Astrocyte of the cerebellum (primary cell): ENCODE measurements around the gene MYL5.

Experiments used
- DNase-seq: peaks from one replicate; pipeline ENCODE4 v3.0.0-alpha.2; 2011; ENCODE audit warnings: low read depth
- H3K4me3 ChIP-seq: 2 replicates; pipeline ENCODE4 v1.5.1; 2011; ENCODE audit warnings: mild to moderate bottlenecking, low read depth, low read length, moderate library complexity
- CTCF ChIP-seq: IDR thresholded peaks from 2 replicates; pipeline ENCODE4 v1.5.1; 2012; ENCODE audit warnings: low read length, low read depth, moderate library complexity, mild to moderate bottlenecking; ENCODE audit errors: missing control alignments
- in situ Hi-C: cut with HindIII; loops from 2 replicates; pipeline ENCODE4 v1.10.0; 2017; ENCODE audit warnings: low sequenced_read_pairs

The MYL5 gene

DNA sequence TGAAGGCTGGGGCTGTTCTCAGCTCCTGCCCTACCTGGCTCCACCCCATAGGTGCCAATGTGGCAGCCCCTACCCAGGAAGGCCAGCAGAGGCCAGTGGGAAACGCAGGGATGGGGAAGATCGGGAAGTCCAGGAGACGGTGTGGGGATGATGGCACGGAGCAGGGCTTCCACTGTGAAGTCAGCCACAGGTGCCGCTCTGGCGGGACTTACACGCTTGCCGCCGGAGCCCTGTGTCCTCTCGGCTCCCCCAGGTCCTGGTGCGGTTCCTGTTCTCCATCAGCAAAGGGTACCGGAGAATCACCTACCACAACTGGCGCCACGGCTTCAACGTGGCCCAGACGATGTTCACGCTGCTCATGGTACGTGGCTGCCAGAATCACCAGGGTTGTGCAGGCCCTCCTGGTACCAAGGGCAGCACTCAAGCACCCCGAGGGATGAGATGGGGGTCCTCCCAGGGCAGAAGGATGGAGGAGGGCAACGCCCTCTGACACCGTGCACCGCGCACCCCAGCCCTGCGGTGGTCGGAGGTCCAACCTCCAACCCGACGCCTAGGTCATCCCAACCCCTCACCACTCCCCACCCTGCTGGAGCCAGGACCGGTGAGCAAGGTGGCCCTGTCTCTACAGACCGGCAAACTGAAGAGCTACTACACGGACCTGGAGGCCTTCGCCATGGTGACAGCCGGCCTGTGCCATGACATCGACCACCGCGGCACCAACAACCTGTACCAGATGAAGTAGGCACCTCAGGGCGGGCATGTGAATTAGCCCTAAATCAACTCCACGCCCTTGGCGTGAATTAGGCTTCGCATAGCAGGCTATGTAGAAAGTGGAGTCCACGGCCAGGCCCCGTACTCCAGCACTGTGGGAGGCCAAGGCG, 12.2 kb upstream of the MYL5 start:
- no peak overlapping the region for H3K4me3 ChIP-seq
- TF ChIP-seq CTCF, result no peak
- no peak for DNase-seq
- in situ Hi-C loops, result no loop called here

- no peak for TF ChIP-seq CTCF
- H3K4me3 ChIP-seq, result peak overlapping the region; percentile 36
- no peak for DNase-seq
- in situ Hi-C loops, result no loop called here
Measured at GRCh38 chr4:663046-663437, 11.3 kb upstream of the MYL5 start.

DNA sequence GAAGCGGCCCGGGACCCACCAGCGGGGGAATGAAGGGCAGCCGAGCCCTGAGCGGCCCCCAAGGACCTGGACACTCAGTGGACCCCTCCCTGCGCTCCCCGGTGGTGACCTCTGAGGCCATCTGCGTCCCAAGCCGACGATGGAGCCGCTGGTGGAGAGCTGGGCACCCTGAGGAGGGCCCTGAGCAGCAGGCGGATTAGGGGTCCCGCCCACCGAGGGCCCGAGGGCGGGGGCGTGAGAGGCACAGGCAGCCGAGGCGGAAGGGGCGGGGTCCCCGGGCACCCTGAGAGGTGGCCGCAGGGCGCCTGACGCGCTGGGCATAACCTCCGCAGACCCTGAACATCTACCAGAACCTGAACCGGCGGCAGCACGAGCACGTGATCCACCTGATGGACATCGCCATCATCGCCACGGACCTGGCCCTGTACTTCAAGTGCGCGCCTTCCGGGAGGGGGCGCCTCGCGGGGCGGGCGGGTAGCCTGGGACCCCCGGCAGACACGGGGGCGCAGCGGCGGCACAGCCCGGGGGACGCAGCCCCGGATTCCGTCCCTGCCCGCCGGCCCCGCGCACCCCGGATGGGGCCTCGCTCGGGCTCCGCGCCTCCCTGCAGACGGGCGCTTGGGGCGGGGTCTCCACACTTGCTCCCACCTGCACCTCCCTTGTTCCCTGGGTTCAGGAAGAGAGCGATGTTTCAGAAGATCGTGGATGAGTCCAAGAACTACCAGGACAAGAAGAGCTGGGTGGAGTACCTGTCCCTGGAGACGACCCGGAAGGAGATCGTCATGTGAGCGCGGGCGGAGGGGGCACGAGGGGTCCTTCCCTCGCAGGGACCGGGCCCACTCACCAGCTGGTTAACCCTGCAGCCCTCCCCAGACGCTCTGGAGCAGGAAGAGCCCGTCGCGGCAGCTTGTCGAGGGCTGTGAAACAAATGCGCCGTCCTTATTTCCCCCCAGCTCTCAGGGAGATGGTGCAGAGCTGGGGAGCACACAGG, 10.6 kb upstream of the MYL5 start:
- peak overlapping the region; percentile 36 for H3K4me3 ChIP-seq
- in situ Hi-C loops, result no loop called here
- TF ChIP-seq CTCF, result no peak
- no peak for DNase-seq

- H3K4me3 ChIP-seq, result no peak overlapping the region
- in situ Hi-C loops, result no loop called here
- no peak for DNase-seq
- TF ChIP-seq CTCF, result no peak
Measured at GRCh38 chr4:664713-665231, 9.6 kb upstream of the MYL5 start.

DNA sequence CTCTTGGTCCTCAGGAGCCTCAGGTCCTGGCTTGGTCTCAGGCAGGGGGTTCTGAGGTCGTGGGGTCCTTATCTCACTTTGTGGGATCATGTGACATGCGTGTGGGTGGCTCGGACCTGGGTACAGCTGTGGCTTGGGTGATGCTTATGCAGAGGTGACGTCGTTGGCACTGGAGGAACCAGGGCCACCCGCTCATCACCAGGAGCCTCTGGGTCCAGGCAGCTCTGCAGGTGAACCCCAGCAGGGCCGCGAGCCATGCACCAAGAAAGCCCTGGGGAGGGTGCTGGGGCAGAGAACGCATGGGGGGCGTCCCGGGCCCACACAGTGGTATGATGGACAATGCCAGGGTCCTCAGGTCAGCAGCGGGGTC, 9.0 kb upstream of the MYL5 start:
- in situ Hi-C loops, result no loop called here
- DNase-seq, result no peak
- H3K4me3 ChIP-seq, result no peak overlapping the region
- TF ChIP-seq CTCF, result no peak

DNA sequence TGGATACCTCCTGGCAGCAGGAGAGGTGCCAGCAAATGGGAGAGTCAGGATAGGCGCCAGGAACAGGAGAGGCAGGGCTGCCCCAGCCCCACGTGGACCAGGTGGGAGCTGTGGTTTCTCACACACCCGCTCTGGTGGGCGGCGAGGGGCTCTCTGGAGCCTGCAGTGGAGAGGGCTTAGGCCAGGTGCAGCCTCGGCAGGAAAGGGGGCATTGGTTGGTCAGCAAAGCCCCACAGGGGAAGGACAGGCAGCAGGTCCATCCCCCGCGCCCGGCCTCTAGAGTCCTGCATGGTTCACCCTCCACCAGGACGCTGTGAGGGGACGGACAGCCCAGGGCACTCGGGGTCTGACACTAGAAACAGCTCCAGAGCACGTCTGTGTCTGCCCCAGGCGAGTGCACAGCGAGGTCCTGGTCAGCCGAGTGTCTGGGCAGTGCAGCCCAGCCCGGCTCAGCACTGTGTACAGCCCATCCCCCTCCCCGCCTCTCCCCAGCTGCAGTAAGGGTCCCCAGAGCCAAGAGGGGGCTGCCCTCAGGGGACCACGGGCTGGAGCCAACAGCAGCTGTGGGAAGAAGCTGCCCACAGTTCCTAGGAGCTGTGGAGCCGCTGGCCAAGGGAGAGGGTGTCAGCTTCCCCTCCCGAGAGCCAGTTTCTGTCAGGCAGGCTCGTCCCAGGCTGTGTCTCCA, 8.4 kb upstream of the MYL5 start:
- in situ Hi-C loops, result no loop called here
- TF ChIP-seq CTCF, result no peak
- no peak for DNase-seq
- H3K4me3 ChIP-seq, result no peak overlapping the region
